Skeletal muscle cell (primary cell): ENCODE measurements around the gene KITLG.

Experiments
- DNase-seq: peaks from one replicate; pipeline ENCODE4 v3.0.0-alpha.2; 2010; ENCODE audit warnings: low read depth
- H3K4me3 ChIP-seq: 2 replicates; pipeline ENCODE4 v1.5.1; 2011; ENCODE audit warnings: low read depth, mild to moderate bottlenecking, control low read depth, low read length, moderate library complexity

The KITLG gene

DNA sequence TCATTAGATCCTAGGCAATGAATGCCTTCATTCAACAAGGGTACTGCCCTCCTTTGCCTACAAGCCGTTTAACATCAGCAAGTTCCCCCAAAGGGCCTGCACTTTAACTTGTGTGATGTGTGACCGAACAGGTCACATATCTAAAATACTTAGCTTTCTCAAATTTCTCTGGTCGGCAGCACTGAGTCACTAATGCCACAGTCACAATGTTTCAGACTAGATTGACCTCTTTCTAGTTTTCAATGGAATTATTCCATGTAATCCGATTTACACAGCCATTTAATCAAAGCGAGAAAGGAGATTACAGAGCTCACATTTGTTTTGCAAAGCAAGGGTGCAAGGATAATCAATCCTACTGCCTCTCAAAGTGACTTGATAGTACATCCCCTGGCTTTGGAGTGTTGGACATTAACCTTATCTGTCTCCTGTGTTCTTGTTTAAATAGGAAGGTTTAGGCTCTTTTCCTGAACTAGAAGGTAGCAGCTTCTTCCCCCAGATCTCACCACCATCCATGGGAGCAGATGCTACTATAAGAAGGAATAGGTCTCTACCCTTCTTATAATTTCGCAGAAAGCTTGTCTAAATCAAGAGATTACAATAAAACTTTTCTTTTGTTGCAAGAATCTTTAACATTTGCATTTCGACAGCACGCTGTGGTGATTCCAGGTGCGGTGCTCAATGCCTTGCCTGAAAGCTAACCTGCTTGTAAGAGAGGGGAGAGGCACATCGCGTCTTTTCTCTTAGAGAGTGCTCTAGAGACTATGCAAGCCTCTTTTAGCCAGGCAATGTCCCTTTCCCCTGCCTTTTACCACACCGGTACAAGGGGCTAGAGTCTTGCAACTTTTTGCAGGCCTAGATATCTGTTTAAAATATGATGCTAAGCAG, 1.8 kb downstream of the KITLG start:
- peak overlapping the region; percentile 97 for H3K4me3 ChIP-seq
- DNase-seq: no peak

DNA sequence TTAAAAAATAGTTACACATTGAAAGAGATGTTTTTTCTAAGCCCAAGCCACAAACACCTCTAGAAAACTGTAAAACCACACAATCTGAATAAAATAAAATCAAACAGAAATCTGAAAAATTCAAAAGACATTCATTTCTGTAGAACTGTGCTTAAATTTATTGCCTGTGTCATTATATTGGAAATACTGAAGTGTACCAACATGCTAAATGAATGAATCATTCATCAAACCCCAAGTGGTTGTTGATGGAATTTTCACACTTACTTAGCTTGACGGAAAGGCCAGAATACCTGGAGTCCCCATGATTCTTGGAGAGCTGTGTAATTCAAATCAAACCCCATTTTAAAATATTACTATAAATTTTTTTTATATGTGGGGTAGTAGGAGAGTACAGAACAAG, 2.7 kb downstream of the KITLG start:
- peak overlapping the region; percentile 97 for H3K4me3 ChIP-seq
- no peak for DNase-seq

DNA sequence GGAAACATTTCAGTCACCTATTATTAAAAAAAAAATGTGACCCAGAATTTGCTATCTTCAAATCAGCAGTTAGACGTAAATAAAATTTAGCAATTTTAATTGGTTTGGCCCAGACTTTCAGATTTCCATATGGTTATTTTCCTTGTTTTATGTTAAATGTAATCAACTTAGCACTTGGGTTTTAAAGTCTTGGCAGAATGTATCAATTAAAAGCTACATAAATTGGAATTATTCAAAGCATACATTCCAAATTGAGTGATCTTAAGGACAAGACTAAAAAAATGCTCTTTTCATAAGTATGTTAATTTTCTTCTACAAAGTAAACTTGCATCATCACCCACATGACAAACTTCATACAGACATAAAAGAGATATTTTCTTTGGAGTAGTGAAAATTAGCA, 3.4 kb downstream of the KITLG start:
- no peak for DNase-seq
- peak overlapping the region; percentile 97 for H3K4me3 ChIP-seq

DNA sequence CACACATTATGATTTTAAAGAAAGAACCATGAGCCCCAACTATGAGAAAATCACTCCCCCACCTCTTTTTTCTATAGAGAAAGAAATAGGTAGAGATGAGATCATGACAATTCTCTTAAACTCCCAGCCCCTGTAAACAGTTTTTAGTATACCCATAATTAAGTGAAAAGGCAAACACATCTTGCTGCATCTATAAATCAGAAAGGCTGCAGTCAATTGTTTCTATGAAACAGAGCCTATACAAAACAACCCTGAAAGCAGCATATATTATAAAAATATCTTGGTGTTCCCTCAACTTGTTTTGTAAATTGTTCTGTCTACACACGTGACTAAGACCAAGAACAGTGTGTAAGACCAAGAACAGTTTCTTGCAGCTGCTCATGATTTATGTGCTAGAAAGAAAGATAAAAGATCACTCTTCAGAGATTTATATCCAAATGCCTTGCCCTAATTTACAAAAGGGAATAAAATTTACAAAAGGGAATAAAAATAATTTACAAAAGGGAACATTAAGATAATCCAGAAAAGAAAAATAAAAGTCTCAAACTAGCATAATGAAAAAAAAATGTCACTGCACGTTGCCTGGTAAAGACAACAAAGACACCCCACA, 4.8 kb downstream of the KITLG start:
- no peak overlapping the region for H3K4me3 ChIP-seq
- DNase-seq: no peak

DNA sequence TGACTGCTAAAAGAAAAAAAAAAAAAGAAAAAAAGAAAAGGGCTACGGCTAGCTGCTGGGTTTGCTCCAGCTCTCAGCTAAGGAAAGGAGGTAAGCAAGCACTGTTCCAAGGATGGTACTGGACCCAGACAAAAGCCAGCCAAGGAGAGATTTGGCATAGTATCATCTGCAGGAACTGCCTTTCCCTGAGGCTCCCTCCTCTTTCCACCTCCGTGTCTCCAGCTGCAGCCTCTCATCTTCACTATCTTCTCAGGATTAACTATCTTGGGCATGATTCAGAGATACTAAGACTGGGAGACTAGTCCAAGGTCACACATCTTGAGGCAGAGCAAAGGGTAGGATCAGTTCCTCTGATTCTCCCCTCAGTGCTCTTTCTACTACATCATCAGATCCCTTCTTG, 6.0 kb downstream of the KITLG start:
- no peak for DNase-seq
- H3K4me3 ChIP-seq: no peak overlapping the region

DNA sequence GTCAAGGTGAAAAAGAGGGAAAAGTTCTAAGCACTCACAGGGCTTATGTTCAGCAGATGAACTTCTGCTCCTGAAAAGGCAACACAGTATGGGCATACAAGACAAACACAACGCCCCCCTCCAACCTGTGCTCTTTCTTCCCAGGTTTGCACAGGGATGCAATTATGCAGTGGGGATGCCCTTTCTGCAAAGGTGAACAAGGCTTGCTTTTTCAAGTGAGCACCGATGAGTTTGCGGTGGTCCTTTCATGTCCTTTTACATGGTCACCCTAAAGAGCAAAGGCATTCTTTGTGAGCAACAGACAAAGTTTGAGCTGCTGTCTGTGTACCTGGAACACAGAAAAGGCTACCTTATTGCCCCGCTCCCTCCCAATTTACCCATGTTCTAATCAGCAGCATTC, 6.7 kb downstream of the KITLG start:
- no peak overlapping the region for H3K4me3 ChIP-seq
- no peak for DNase-seq

DNA sequence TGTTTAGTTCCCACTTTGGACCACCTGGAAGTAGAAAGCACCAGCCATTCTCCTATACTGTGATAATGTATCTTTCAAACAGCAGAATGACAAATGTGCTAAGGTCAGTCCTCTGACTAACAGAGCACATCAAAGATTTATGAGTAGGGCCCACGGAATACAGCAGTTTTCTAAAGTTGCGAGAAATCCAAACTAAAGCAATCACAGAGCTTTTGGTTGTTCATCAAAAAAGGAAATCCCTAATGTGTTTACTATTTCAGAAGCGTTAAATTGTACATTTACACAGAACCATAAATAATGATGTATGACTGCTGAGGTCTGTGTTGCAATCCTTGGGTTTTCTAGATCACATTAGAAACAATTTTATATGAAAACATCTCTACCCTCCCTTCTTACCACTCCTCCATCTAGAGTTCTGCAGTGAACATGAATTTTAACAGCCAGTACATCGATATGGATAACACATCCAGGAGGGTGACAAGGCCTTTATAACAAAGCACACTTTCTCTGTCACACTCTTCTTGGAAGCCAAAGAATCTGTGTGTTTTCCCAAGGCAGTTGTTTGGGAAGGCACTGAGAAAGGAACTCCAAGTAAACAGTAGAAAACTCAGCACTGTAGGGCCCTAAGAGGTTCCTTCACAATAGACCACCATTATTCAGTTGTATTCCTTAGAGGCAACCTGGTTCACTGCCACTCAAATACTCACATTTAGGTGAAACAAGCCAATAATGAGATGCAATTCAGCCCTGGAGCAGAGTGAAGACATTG, 7.3 kb downstream of the KITLG start:
- H3K4me3 ChIP-seq: no peak overlapping the region
- no peak for DNase-seq

DNA sequence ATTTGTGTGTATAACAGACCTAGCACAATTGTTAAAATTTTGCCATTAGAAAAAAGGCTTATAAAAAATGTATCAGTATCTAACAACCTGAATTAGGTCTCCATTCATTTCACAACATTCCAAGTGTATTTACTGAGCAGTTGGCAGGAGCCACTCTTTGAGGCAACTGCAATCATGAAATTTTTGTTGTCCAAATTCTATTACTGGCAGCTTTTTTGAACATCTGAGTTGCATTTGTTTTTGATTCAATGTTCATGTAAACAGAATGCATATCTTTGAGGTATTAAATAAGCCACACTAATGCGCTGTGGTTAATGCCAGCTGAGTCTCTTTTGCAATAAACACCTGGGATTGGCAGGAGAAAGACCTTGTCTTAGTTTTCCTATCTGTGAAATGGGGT, 8.7 kb downstream of the KITLG start:
- no peak for DNase-seq
- H3K4me3 ChIP-seq: no peak overlapping the region

DNA sequence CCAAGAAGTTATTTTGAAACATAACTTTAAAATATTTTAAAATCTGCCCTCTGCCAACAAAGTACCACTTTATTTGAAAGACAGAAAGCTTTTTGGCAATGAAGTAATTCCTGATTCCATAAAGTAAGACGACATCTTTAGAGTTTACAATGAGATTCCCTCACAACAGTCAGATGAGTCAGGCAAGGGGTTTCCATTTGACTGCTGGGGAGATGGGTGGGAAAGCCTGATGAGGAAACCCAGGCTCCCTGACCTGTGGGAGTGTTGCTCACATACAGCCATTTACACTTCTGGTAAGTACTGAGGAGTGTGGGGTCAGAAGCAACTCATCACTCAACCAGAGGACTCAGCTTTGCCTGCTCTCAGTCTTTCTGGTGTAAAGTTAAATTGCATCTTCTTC, 10.2 kb downstream of the KITLG start:
- H3K4me3 ChIP-seq: no peak overlapping the region
- DNase-seq: peak; percentile 78

DNA sequence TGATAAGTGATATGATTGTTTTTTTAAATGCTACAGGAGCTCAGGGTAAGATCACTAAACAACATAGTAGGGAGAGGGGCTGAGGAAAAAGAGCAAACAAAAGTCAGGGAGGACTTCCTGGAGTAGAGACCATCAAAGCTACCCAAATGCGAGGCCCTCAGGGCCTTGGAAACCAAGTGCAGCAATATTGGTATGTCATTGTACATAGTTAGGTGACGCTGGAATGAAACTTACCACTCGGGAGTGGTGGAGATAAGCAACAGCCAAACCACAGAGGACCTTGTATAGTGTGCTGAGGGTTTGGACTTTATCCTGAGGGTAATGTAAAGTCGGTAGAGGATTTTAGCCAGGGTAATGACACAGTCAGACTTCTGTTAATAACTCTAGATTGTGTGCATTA, 13.8 kb downstream of the KITLG start:
- no peak overlapping the region for H3K4me3 ChIP-seq
- no peak for DNase-seq

DNA sequence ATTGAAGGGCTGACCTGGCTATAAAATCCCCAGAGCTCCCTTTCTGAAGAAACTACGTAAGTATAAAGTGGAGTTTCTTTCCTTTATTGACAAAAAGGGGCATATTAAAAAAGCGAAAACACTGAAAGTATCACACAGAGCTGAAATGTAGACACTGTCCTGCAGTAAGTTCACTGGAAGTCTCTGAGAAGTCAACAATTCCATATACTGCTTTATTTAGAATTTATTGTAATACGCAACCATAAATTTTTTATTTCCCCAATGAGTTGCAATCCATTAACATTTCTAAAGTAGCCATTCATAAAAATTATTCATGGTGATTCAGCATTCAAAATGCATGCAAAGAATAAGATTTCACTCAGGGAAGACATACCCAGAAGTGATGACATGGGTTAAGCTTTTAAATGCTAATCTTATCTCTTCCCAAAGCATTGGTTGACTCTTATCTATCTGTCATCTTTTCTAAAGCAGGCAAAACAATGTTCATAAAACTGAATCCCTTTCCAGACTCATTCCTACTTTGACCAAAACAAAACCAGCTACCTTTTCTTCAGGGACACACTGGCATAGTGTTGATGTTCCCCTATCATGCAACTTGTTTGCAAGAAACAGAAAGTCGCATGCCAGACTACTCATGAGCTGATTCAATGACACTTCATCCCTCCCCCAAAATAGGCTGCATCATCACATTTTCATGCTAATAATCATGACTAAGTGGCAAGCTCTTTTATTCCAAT, 17.3 kb downstream of the KITLG start:
- no peak overlapping the region for H3K4me3 ChIP-seq
- no peak for DNase-seq

DNA sequence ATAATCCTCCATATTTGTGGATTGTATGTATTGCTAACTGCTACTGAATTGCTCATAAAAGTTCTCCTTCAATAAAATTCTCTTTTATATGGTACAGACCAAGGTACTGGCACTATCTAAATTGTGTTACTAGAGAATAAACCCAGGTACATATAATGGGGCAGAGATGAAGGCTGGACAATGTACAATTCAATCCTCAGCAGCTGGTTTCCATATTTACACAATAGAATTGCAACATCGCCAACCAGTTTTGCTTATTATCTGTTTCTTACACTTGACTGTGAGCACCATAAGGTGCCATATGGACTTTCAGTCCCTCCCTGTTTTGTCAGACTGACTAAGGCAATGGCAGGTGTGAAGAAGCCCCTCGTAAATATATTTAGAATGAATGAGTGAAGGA, 18.1 kb downstream of the KITLG start:
- H3K4me3 ChIP-seq: no peak overlapping the region
- no peak for DNase-seq

DNA sequence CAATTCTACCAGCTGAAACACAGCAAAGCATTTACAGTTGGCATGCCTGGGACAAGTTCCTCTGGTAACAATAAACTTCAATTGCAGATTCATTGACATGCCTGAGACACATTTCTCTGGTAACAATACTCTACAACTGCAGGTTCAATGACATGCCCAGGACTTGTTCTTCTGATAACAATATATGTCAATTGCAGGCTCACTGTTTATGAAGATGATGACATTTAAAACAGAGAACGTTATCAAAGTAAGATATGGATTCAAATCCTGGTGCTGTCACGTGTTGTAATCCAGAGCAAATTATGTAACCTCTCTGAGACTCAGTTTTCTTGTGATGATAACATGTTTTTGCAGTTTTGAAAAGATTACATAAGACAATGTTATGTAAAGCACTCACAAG, 20.5 kb downstream of the KITLG start:
- no peak for DNase-seq
- H3K4me3 ChIP-seq: no peak overlapping the region

DNA sequence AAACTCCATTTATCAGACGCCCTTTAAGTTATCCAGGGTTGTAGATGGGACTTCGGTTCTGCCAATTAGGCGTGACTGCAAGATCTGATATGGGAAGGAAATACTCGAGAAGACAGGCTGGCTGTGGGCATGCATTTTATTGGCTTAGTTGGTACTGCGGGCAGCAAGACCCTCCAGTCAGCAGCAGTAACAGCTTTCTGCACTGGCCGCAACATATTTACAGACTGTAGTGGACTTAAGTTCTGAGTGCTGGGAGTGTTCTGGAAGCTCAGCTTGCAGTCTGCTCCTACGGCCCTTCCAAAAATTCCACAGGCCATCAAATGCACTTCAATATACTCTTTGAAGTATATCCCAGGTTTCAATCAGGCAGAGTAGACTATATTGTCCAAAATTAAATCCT, 21.1 kb downstream of the KITLG start:
- no peak overlapping the region for H3K4me3 ChIP-seq
- DNase-seq: no peak

DNA sequence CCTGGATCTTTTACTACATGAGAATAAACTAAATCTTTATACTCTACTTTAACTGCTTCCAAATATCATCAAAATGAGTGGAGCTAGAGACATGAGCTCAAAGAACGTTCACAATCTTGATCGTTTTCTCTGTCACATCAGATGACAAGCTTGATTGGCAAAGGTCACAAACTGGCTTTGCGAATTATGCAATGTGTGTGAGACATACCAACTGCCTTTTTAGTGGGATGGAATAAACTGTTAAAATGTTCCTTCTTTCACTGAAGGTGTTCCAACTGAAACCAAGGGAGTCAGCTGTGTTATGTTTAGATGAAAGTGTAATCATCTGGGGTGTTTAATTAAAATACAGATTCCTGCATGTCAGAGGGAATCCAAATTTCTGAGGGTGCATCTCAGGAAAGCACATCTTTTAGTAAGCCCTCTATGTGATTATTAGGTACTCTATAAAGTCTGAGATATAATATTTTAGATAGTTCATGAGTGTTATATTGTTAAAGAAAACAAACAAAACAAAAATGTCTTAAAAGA, 21.9 kb downstream of the KITLG start:
- no peak for DNase-seq
- H3K4me3 ChIP-seq: no peak overlapping the region

DNA sequence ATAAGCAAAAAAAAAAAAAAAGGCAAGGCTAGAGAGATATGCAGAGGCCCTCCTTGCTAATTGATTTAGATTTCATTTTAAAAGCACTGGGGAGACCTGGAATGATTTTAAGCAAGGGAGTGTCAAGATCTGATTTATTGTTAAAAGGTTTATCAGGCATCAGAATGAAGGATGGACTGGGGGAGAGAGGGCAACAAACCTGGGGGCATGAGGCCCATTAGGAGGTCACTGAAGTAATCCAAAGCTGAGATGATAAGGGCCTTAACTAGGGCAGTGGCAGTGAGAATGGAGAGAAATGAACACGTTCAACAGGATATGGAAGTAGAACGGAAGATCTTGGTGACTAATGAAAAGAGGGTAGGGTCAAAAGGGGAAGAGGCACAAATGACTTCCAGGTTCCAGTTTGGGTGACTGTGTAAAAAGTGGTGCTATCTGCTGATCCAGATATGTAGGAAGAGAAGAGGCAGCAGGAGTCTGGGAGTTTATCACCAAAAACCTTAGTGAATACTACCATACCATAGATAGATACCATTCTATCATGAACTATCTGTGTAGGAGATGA, 24.0 kb downstream of the KITLG start:
- H3K4me3 ChIP-seq: no peak overlapping the region
- DNase-seq: no peak

DNA sequence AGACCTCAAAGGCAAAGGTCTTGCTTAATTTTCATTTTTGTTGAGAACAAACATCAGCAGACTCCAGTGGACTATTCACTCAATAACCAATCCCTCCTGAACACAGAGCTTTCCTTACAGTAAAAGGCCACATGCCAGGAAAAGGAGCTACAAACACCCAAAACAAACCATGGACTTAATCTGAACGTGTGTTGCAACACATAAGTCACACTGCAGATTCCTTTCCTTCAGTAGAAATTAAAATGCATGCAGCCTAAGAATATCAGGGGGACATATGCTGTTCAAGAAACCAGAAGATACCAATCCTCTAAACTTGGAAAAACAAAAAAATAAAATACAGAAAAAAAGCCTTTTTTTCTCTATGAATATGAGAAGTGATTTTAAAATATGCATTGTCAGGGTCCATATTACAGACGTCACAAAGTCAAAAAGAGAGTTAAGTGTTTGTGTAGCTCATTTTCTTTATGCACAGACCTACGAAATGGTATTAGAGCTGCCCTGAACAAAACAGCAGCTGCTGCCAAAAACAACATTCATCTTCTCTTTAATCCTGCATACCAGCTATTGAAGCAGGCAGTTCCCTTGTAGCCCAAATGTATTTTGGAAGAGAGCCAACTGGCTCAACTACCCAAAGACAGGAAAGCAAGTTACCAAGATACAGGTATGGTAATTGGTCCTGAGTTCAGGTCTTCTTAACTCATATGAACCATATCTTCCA, 26.2 kb downstream of the KITLG start:
- H3K4me3 ChIP-seq: no peak overlapping the region
- peak; percentile 87 for DNase-seq

DNA sequence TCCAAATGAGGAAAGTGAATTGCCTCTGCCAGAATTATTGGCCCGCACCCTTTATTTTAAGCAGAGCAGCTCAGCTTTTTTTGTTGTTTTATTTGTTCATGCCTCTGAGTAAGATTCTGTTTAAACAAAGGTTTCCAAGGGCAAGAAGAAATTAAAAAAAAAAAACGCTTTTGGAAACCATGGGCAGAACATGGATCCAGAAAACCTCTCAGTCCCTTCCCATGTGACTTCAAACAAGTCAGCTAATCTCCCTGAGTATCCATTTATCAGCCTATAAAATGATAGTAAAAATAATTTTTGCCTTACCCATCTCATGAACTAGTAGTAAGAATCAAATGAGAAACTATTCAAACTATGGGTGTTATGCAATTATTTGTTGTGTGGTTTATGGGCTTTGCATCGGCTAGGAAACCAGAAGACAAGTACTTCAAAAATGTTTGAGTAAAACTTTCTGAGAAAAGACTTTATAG, 27.6 kb downstream of the KITLG start:
- H3K4me3 ChIP-seq: no peak overlapping the region
- DNase-seq: no peak

DNA sequence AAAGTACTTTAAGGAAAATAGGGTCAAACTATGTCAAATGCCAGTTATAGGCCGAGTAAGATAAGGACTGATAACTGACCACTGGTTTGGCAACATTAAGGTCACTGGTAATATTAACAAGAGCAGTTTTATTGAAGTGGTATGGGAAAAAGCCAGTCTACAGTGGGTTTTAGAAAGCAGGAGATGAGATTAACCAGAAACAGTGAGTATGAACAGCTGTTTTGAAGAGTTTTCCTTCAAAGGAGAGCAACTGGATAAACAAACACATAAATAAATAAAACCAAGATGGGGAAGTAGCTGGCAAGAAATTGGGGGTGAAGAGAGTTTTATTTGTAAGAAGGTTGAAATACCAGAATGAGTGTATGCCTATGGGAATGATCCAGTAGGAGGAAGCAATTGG, 30.3 kb downstream of the KITLG start:
- DNase-seq: no peak

More for the DNA sequence above, 30.3 kb downstream of the KITLG start:
- no peak overlapping the region for H3K4me3 ChIP-seq
